HG02981 (cell line): ENCODE measurements around the gene WDR59.
"Not testable (repeated sequence)": the region's sequence is repeated elsewhere in the genome, so short reads cannot be mapped to it uniquely, and the experiment has no call there.

Experiments used
- ATAC-seq: cut with Tn5 transposase; IDR thresholded peaks from one replicate; pipeline ENCODE4 v1.9.1; 2021; ENCODE audit warnings: mild to moderate bottlenecking, moderate library complexity; ENCODE audit not compliant: unreplicated experiment

The WDR59 gene, protein sequence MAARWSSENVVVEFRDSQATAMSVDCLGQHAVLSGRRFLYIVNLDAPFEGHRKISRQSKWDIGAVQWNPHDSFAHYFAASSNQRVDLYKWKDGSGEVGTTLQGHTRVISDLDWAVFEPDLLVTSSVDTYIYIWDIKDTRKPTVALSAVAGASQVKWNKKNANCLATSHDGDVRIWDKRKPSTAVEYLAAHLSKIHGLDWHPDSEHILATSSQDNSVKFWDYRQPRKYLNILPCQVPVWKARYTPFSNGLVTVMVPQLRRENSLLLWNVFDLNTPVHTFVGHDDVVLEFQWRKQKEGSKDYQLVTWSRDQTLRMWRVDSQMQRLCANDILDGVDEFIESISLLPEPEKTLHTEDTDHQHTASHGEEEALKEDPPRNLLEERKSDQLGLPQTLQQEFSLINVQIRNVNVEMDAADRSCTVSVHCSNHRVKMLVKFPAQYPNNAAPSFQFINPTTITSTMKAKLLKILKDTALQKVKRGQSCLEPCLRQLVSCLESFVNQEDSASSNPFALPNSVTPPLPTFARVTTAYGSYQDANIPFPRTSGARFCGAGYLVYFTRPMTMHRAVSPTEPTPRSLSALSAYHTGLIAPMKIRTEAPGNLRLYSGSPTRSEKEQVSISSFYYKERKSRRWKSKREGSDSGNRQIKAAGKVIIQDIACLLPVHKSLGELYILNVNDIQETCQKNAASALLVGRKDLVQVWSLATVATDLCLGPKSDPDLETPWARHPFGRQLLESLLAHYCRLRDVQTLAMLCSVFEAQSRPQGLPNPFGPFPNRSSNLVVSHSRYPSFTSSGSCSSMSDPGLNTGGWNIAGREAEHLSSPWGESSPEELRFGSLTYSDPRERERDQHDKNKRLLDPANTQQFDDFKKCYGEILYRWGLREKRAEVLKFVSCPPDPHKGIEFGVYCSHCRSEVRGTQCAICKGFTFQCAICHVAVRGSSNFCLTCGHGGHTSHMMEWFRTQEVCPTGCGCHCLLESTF

GRCh38 chr16:74984529-74985296, at the start of gene WDR59:
WDR59 (minus strand) TSS chr16:74985123; CDS start chr16:74985017, 106 bp downstream.
- ATAC-seq = peak; percentile 99

- no peak for ATAC-seq
These were observed 47.7 kb upstream of the WDR59 start for GRCh38 chr16:75032655-75033054.

DNA sequence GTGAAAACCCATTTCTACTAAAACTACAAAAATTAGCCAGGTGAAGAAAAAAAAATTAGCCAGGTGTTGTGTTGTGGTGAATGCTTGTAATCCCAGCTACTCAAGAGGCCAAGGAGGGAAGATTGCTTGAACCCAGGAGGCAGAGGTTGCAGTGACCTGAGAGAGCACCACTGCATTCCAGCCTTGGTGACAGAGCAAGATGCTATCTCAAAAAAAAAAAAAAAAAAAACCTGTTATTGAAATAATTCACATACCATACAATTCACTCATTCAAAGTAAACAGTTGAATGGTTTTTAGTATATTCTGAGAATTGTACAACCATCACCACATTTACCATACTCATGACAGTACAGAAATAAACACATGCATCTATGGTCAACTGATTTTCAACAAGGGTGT, 44.9 kb upstream of the WDR59 start:
- no peak for ATAC-seq

DNA sequence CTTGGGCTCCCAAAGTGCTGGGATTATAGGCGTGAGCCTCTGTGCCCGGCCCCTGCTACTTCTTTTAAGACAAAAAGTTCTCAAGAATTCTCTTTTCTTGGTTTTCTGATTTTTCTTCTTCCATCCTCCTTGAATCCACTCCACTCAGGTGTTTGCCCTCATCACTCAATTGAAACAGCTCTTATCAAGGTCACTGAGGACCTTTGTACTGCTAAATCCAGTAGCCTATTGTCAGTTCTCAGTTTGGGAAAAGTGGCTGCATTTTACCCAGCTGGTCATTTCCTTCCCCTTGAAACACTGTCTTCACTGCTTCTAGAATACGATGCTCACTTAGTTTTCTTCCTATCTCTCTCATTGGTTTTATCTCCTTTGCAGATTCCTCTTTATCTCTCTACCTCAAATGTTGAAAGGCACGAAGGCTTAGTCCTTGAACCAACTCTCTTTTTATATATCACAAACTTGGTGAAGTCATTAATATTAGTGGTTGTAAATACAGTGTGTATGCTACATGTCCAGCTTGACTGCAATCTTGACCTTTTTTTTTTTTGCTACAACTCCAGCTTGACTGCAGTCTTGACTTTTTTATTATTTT, 43.7 kb upstream of the WDR59 start:
- no peak for ATAC-seq

DNA sequence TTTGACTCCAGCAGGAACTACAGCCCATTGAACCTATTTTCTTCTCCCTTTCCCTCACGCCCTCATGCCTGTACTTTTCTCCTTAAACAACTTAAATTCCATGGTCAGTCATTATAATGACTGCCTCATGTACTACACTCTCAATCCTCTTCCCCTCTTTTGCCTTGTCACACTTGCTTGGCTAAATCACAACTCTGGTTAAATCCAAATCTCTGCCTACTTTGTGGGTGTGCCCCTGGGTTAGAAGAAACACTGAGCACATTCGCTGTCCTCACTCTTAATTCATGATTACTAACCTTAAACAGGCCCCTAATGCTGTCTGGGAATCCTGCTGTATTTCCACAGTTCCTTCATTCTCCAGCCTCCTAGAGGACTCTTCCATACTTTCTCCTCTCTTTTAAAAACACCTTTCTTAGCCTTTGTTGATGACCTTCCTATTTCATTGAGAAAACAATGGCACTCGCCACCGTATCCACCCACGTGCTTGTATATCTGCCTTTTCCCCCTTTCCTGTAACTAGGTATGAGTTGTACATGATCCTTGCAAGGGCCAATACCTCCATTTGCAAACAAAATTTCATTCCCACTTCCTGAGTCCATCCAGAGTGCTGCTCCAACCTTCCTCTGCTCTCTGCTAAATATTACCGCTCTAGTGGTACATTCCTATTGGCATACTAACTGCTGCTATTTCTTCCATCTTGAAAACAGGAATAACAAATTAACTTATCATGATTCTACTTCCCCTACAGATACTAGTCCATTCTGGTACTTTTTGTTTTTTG, 42.8 kb upstream of the WDR59 start:
- no peak for ATAC-seq

GRCh38 chr16:75026892-75027391, 42.0 kb upstream of the WDR59 start:
- ATAC-seq = no peak

DNA sequence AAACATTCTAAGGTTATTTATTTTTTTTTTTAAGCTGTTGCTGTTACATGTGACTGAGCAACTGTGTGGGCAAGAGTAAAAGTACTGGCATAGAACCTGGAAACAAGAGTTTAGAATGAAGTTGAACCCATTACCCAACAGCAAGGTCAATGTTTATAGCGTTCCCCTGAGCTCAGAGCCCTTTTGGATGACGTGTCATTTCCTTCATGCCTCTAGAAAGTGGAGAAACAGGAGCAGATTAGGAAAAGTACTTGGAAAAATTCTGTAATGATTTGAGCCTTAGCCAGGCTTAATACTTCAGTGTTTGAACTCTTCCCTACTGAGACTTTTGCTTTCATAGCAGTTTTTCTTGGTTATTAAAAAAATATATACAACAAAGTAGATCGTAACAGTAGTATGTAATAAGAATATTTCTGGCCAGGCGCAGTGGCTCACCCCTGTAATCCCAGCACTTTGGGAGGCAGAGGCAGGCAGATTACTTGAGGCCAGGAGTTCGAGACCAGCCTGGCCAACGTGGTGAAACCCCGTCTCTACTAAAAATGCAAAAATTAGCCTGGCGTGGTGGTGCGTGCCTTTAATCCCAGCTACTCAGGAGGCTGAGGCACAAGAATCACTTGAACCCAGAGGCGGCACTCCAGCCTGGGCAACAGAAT, 41.4 kb upstream of the WDR59 start:
- ATAC-seq = not testable (repeated sequence)

- ATAC-seq = no peak
These were observed 40.8 kb upstream of the WDR59 start for GRCh38 chr16:75025761-75026160.

DNA sequence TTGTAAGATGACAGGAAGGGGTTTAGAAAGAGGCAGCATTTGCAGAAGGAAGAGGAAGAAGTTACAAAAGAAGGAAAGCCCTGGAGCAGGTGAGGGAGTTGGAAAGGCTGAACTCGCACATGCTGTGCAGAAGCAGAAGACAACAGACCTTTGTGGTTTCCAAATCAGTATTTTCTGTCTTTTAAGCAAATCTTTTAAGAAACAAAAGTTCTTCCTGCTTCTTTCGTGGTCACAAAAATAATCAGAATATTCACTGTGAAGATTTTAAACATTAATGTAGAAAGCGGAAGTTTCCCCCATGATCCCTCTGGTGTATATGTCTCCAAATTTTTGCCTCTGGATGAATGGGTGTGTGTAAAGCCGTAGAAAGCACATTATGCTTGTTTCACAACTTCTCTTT, 39.7 kb upstream of the WDR59 start:
- ATAC-seq = no peak

DNA sequence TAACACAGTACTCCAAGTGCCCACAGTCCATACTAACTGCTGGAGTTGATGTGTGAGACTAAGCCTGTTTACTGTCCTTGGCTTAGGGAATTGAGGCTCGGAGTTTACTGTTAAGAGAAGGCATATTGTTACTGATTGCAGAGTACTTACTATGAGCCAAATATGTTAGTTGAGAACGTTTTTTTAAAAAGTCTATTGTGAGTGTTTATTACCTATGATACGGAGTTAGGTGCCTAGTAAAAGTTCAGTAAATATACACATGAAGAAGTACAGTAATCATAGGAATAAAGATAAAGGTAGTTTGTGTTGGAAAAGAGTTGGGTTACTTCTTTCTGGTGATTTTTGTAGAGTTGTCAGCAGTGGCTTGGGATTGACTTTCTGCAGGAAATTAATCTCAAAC, 39.3 kb upstream of the WDR59 start:
- no peak for ATAC-seq

DNA sequence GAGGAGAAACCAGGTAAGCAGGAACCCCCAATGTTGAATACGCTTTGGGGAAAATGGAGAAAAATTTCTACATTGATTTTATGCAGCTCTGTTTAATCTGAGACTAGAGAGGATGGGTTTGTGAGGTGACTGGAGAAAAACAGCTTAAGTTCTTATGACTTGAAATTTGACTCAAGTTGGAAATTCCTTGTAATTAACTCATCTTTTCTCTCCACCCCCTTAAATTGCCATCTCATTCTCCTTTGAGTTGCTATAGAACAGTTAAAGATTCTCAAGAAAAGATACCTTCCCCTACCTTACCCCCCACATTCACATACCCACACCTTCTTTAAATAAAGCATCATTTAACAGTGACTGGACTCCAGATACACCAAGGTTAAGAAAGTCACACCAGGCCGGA, 38.1 kb upstream of the WDR59 start:
- ATAC-seq = no peak

- no peak for ATAC-seq
These were observed 37.6 kb upstream of the WDR59 start for GRCh38 chr16:75022567-75022966.

- ATAC-seq = no peak
These were observed 36.5 kb upstream of the WDR59 start for GRCh38 chr16:75021410-75021809.

GRCh38 chr16:75019586-75019985, 34.7 kb upstream of the WDR59 start:
- ATAC-seq = no peak

DNA sequence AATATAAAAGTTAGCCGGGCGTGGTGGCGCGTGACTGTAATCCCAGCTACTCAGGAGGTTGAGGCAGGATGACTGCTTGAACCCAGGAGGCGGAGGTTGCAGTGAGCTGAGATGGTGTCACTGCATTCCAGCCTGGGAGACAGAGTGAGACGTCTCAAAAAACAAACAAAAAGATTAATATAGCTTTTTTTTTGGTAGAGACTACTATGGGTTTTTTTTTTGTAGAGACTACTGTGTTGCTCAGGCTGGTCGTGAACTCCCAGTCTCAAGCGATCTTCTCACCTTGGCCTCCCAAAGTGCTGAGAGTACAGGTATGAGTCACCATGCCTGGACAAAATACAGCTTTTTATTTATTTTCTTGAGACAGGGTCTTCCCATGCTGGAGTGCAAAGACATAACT, 34.1 kb upstream of the WDR59 start:
- ATAC-seq = no peak

DNA sequence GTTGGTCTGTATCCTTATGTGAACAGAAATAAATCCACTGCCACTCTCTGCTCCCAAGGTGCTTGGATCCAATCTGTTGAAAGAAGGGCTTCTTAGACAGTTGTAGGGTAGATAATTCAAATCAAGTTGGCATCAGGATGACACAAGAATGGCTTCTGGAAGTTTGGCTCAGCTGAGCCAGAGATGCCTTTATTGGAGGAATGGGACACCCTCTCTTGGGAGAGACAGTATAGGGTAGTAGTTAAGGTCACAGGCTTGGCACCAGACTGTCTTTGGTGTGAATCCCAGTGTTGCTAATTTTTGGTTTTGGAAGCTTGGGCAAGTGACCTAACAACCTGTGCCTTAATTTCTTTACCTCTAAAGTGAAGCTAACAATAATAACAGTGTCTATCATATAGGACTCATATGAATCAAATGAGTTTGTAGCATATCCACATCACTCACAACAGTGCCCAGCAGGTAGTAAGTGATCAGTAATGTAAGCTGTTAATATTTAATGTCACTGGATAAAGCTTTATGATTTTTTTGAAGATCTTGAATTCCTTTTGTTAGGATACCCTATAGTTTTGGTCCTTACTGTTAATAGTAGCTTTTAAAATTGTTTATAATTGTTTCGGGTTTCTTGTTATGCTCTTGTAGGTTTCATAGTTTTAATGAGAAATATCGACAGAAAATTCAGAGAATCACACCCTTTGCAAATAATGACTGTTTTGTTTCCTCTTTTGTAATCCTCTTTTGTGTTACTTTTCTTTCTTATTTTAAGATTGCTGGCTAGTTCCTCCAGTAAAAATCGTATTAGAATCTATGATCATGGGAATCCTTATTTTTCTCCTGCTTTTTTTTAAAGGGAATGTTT, 33.0 kb upstream of the WDR59 start:
- ATAC-seq = no peak

GRCh38 chr16:75016451-75017081, 31.6 kb upstream of the WDR59 start:
- ATAC-seq = not testable (repeated sequence)

DNA sequence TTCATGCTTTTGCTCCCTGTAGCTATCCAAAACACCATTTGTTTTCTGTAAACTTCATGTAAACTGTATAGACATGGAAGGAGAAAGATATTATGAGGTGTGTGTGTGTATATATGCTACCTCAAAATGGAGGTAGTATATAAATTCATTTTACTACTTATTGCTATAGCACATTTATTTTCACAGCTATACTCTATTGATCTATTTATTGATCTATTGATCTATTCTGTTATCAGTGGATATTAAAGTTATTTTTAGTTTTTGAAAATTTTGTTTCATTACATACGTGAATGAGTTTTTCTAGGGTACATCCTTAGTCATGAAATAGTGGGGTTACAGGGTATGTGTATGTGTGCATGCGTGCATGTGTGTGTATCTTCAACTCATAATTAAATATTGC, 29.4 kb upstream of the WDR59 start:
- ATAC-seq = no peak
